NCI-H2196 treated with DMSO at 0.1 percent for 48 hours (cell line): Measurements from ENCODE around the gene PTPRD.

Experiments used
- DNase-seq: peaks from one replicate; lab custom pipeline; 2025; ENCODE audit not compliant: unreplicated experiment; lab: John Stamatoyannopoulos, UW

Gene PTPRD

GRCh38 chr9:10204276-10204675, 408.5 kb downstream of the PTPRD start:
- DNase-seq, result no peak

DNA sequence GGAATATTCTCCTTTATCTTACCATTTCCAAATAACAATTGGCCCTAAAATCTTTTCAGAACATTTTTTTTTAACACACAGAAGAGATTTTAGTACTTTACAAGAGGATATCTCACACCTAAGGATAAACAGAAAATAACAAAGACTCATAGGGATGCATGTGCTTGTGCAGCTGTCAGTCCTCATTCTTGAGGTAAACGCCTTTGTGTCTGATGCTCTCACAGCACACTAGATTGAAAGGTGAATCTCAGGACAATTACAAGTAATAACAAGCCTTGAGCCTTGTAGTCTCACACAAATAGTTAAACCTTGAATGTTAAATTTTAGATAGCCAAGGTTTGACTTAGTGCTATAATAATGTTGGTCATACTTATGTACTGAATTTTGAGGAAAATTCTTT, 439.2 kb downstream of the PTPRD start:
- DNase-seq, result no peak

GRCh38 chr9:10172476-10172875, 440.3 kb downstream of the PTPRD start:
- DNase-seq, result no peak

DNA sequence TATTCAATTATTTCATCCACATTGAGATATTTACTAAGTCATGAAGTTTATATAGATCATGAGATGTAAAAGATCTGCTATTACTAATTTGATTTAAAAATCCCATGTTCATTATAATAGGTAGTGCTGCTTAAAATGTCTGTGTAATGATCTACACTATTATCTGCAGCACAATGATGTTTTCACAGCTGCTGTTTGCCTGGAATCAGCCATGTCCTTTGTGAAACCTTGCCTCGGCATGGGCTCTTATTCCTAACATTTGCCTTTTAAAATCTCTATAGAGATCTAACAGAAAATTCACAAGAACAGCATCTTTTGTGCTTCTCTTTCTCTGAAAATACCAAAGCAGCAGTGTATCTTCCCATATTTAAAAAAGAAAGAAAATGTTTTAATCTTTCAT, 444.6 kb downstream of the PTPRD start:
- no peak for DNase-seq

DNA sequence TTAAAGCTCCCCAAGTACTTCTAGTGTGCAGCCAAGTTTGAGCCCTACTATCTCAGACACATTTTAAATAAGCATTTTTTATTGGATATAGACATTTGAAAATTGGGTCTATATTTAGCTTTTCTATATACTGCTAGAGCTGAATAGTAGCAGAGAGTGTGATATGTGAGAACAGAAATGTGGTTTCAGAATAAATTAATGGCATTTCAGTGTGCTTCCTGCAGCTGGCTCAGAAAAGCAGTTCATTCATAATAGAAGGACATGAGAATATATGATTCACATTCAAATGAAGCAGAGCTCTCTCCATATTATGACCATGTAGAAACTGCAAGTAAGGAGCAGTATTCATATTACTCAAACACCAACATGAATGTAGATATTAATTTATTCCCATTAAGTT, 464.0 kb downstream of the PTPRD start:
- no peak for DNase-seq

DNA sequence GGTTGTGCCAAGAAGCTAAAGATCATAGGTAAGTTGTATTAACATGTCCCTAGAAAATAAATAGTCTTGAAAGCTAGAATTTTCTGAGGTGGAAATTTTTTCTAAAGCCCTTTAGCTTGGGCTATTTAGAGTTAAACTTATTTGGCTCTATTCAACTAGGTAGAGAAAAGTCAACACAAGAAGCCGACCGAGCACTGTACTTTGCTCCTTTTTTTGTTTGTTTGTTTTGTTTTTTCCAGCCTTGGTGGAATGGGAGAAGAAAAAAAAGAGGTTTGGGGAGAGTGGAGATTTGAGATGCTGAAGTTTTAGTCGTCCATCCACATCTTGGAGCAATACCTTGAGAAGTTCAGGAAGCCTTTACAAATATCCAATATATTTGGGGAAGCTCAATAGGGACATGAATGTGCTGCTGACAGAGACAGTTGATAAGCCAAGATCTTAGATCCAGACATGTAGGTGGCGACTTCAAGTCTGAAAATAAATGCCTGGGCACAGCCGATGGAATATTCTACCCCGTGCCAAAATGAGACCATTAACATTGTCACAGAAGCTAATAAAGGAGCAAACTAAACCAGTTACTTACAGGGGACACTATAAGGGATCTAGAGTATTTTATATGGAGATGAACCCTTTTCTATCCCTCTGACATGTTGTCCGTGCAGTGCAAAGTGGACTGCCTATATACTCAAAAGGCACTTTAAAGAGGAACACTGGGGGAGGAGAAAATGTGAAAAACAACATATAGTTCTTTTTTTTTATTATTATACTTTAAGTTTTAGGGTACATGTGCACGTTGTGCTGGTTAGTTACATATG, 466.1 kb downstream of the PTPRD start:
- no peak for DNase-seq

GRCh38 chr9:10144355-10144754, 468.4 kb downstream of the PTPRD start:
- no peak for DNase-seq

- DNase-seq, result no peak
These were observed 477.2 kb downstream of the PTPRD start for GRCh38 chr9:10135553-10135952.

GRCh38 chr9:10134266-10134665, 478.5 kb downstream of the PTPRD start:
- no peak for DNase-seq

GRCh38 chr9:10130061-10130675, 482.6 kb downstream of the PTPRD start:
- DNase-seq, result no peak

DNA sequence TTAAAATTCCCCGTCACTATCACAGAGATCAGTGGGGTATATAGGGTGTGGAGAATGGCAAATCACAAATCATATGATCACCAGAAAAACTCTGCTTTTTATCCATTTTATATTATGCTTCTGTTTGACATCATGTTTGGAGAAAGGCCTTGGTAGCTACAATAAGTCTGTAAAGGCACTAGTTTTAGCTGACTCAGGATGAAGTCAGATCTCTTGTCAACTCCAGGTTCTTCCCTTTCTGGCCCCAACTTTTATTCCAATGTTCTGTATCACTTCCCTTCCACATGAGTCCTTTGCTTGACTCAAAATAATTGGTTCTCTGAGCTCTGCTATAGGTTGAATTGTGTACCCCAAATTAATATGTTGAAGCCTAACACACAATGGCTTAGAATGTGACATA, 484.9 kb downstream of the PTPRD start:
- DNase-seq, result no peak

DNA sequence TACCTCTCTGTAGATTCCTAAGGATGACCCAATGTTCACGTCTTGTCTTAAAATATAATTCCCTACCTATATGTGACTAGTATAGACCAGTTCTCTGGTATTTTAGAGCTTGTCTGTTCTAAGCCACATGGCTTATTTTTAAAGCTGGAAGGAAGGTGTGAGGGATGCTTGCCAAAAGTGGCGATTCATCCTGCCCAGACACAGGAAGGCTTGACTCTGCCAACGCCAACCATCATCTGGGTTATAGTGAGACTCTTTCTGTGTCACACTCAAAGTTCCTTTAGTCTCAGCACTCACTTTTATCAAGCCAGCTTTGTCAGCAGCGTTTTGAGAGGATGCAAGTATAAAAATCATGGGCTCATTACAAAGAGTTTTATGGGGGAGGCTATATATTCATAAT, 500.0 kb downstream of the PTPRD start:
- DNase-seq, result no peak

GRCh38 chr9:10112070-10112469, 500.7 kb downstream of the PTPRD start:
- DNase-seq, result no peak

- DNase-seq, result no peak
These were observed 504.0 kb downstream of the PTPRD start for GRCh38 chr9:10108815-10109214.

DNA sequence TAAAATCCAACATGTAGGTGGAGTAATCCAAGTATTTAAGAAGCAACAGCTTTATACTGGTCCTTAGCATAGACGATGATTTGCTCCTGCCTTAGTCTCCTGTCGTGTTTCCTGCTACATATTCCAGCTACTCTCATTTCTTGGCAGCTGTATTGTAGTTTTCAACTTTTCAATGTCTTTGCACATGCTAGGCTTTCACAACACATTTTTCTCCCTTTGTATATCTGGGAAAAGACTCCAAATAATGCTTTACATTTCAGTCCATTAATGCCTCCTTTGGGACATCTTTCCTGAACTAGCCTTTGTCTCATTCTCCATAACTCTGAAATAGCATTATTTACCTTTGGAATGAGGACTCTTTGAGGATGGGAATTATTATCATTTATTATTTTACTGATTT, 508.0 kb downstream of the PTPRD start:
- no peak for DNase-seq

DNA sequence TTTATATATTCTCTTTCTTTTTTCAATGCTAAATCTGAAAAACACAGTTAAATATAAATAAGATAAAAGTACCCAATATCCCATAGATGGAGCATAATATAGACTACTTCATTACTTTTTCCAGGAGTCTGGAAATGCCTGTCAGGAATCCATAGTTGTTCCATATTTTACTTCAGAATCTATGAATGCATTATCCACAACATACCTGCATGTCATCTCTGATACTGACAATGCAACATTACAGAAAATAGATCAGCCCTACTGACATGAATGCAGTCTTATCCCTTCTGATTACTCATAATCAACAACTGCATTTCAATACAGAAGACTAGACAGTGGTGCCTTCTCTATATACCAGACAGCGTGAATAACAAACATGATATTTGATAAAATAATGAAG, 517.6 kb downstream of the PTPRD start:
- DNase-seq, result no peak

DNA sequence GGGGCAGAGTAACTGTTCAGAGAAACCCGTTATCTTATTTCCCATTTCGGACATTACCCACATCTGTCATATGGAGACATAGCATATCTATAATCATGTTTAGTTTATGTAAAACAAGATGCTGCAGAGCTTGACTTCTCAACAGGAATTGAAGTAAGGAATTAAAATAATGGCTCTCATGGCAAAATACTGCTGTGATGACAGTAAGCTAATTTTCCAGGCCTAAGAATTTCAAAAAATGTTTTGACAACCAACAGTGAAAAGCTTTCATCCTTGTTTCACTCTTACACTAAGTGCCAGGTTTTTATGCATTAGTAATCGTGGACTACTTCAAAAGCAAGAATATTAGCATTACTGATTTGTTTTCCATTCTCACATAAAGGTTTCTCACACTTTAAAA, 518.2 kb downstream of the PTPRD start:
- no peak for DNase-seq

GRCh38 chr9:10080012-10080411, 532.8 kb downstream of the PTPRD start:
- no peak for DNase-seq

DNA sequence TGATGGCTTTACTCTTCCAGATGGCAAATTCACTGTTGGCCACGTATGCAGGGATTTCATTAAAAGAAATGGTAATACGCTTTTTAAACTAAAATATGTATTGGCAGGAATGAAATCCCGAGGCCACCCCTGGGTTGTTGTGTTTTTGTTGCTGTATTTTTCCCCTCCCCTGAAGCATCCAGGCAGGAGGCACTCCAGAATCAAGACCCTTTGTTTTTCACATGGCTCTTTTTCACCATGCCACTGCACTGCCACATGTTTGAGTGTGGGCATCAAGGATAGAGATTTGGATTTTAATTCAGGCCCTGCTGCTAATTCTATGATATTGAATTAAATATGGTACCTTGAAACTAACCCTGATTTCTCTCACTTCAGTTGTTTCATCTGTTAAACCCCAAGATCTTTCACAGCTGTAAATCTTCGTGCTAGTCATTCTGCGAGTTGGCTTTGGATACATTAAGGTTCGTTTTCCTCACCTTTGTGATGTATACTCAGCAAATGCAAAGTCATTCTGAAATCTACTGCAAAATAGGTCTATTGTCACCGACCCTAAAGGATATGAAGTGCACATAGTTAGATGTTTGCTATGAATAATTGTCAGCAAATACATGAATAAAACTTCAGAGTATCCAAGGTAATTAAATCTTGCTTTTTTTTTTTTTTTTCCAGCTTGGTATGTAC, 533.4 kb downstream of the PTPRD start:
- DNase-seq, result no peak

- no peak for DNase-seq
These were observed 541.2 kb downstream of the PTPRD start for GRCh38 chr9:10071579-10071978.

GRCh38 chr9:10062629-10063395, 550.0 kb downstream of the PTPRD start:
- DNase-seq, result no peak
